Measurements from ENCODE around the gene MPPE1. TPM values are rescaled to one million over a fixed set of nuclear protein-coding genes. Genes with fewer than 3 reads are reported as not detected.

Gene MPPE1
- total RNA-seq, 6 experiments from 2014 or later: 23.2 to 40.9 (median 30.7) TPM

GRCh38 chr18:11882636-11883035 is 25.5 kb downstream of the MPPE1 start:
- Histone ChIP-seq H3K27me3 (no peaks in the 10 kb centered on the region), H3K4me1 (peaks cover 0 to 13% (median 4%) of the 10 kb centered on the region in 4 donors), H3K9me3 (no peaks in the 10 kb centered on the region), H3K4me3 (no peak overlapping the region), H3K36me3 (peaks cover 0 to 15% (median 0%) of the 10 kb centered on the region in 4 donors), H3K27ac (no peak overlapping the region)
- intact Hi-C loops (cut with DNase I): no loop called here
- ATAC-seq (no peak), DNase-seq (no peak)
- 48% methylated on average over 4 of the region's 4 CpGs for WGBS (ENCODE audit: insufficient coverage, low coverage, low lambda C conversion rate, missing lambda C conversion rate)
- TF ChIP-seq POLR2A (IDR thresholded peaks at IDR 0.05): no peak
- TF ChIP-seq CTCF (IDR thresholded peaks at IDR 0.05): no peak

- ATAC-seq: no peak
Measured at GRCh38 chr18:11880586-11881304, 27.4 kb downstream of the MPPE1 start.

GRCh38 chr18:11877497-11878135 is 30.5 kb downstream of the MPPE1 start:
- Histone ChIP-seq H3K9me3 (no peaks in the 10 kb centered on the region), H3K4me1 (no peaks in the 10 kb centered on the region), H3K27me3 (no peaks in the 10 kb centered on the region), H3K4me3 (no peak overlapping the region), H3K36me3 (no peaks in the 10 kb centered on the region), H3K27ac (no peak overlapping the region)
- DNase-seq (no peak), ATAC-seq (no peak)
- WGBS (ENCODE audit: insufficient coverage, low coverage, low lambda C conversion rate, missing lambda C conversion rate): 94% methylated on average over 3 of the region's 10 CpGs
- no peak for TF ChIP-seq CTCF (IDR thresholded peaks at IDR 0.05)
- no peak for TF ChIP-seq POLR2A (IDR thresholded peaks at IDR 0.05)
- intact Hi-C loops (cut with DNase I): no loop called here

More at GRCh38 chr18:11880586-11881304, 27.4 kb downstream of the MPPE1 start:
- Histone ChIP-seq H3K9me3 (no peaks in the 10 kb centered on the region), H3K4me1 (peaks cover 0 to 11% (median 4%) of the 10 kb centered on the region in 4 donors), H3K4me3 (no peak overlapping the region), H3K27me3 (no peaks in the 10 kb centered on the region), H3K36me3 (peaks cover 0 to 5% (median 0%) of the 10 kb centered on the region in 4 donors), H3K27ac (no peak overlapping the region)
- DNase-seq: no peak
- TF ChIP-seq POLR2A (IDR thresholded peaks at IDR 0.05): no peak
- no peak for TF ChIP-seq CTCF (IDR thresholded peaks at IDR 0.05)
- WGBS (ENCODE audit: insufficient coverage, low coverage, low lambda C conversion rate, missing lambda C conversion rate): 92% methylated on average over 9 of the region's 30 CpGs
- intact Hi-C loops (cut with DNase I): no loop called here

- DNase-seq: no peak
- Histone ChIP-seq H3K4me1 (no peaks in the 10 kb centered on the region), H3K36me3 (no peaks in the 10 kb centered on the region), H3K4me3 (no peak overlapping the region), H3K27ac (no peak overlapping the region), H3K27me3 (no peaks in the 10 kb centered on the region), H3K9me3 (no peaks in the 10 kb centered on the region)
- 84% methylated on average over 3 of the region's 8 CpGs for WGBS (ENCODE audit: insufficient coverage, low coverage, low lambda C conversion rate, missing lambda C conversion rate)
- no peak for ATAC-seq
- intact Hi-C loops (cut with DNase I): loop anchor here in 1 of 2 donors (5.0 kb wide), 1 partner anchor 142 kb away; no protein-coding TSS in a partner anchor
- TF ChIP-seq CTCF (IDR thresholded peaks at IDR 0.05): no peak
- TF ChIP-seq POLR2A (IDR thresholded peaks at IDR 0.05): no peak
Measured at GRCh38 chr18:11874676-11875075, 33.4 kb downstream of the MPPE1 start.

All from right lobe of liver (tissue), 6 donors.